Activated T-cell treated with anti-CD3 and anti-CD28 coated beads for 48 hours (primary cell): ENCODE results near the gene ZBTB7A.

ENCODE experiments used
- DNase-seq: peaks from one replicate; pipeline ENCODE4 v3.0.0-alpha.2; 2020; ENCODE audit warnings: low read depth

ZBTB7A gene

GRCh38 chr19:4094291-4094690 lies 27.6 kb upstream of the ZBTB7A start:
- DNase-seq = no peak

- DNase-seq = no peak
Measured at GRCh38 chr19:4093643-4094175, 27.0 kb upstream of the ZBTB7A start.

- no peak for DNase-seq
Measured at GRCh38 chr19:4090356-4091220, 23.9 kb upstream of the ZBTB7A start.

GRCh38 chr19:4089946-4090345 lies 23.2 kb upstream of the ZBTB7A start:
- no peak for DNase-seq

- no peak for DNase-seq
Measured at GRCh38 chr19:4089400-4089908, 22.8 kb upstream of the ZBTB7A start.

- DNase-seq = no peak
Measured at GRCh38 chr19:4088975-4089374, 22.3 kb upstream of the ZBTB7A start.

GRCh38 chr19:4087787-4088679 lies 21.3 kb upstream of the ZBTB7A start:
- DNase-seq = no peak

GRCh38 chr19:4086411-4086867 lies 19.7 kb upstream of the ZBTB7A start:
- DNase-seq = no peak

GRCh38 chr19:4084547-4084877 lies 17.8 kb upstream of the ZBTB7A start:
- DNase-seq = no peak

- DNase-seq = no peak
Measured at GRCh38 chr19:4083677-4084546, 17.2 kb upstream of the ZBTB7A start.

GRCh38 chr19:4082172-4082571 lies 15.5 kb upstream of the ZBTB7A start:
- no peak for DNase-seq

- DNase-seq = no peak
Measured at GRCh38 chr19:4081441-4082129, 14.9 kb upstream of the ZBTB7A start.

- DNase-seq = no peak
Measured at GRCh38 chr19:4080473-4080872, 13.8 kb upstream of the ZBTB7A start.

- no peak for DNase-seq
Measured at GRCh38 chr19:4077800-4078684, 11.3 kb upstream of the ZBTB7A start.

GRCh38 chr19:4077007-4077374 lies 10.3 kb upstream of the ZBTB7A start:
- DNase-seq = no peak

- no peak for DNase-seq
Measured at GRCh38 chr19:4075373-4075772, 8.7 kb upstream of the ZBTB7A start.

- DNase-seq = no peak
Measured at GRCh38 chr19:4071610-4072009, 4.9 kb upstream of the ZBTB7A start.

- no peak for DNase-seq
Measured at GRCh38 chr19:4069331-4069959, 2.7 kb upstream of the ZBTB7A start.
